ENCODE results near the gene EXOC4.

The EXOC4 gene

GRCh38 chr7:133869556-133869955, 616.7 kb downstream of the EXOC4 start:
- TF ChIP-seq CTCF (IDR thresholded peaks at IDR 0.05; ENCODE audit: insufficient read depth, low read depth, low read length, missing control alignments) = no peak
- no peak for DNase-seq (ENCODE audit: low read depth)
- no peak overlapping the region for H3K4me3 ChIP-seq (ENCODE audit: low read length)

DNA sequence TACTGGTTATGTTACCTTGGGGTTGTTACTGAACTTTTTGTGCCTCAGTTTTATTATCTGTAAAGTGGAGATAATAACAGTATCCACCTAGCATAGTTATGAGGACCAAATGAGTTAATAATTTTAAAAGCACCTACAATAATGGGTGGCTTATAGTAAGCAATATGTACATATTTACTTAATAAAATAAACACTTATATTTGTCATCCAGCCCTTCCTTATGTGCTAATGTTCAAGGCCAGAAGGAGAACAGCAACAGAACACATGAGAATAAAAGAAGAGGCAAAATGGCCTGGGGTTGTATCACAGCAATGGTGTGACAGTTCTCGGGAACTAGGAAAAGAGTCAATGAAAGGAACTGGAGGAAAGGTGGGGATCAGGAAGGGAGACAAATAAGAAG, 618.9 kb downstream of the EXOC4 start:
- TF ChIP-seq CTCF (IDR thresholded peaks at IDR 0.05; ENCODE audit: insufficient read depth, low read depth, low read length, missing control alignments) = no peak
- no peak overlapping the region for H3K4me3 ChIP-seq (ENCODE audit: low read length)
- DNase-seq (ENCODE audit: low read depth) = no peak

GRCh38 chr7:133873187-133873586, 620.3 kb downstream of the EXOC4 start:
- no peak for TF ChIP-seq CTCF (IDR thresholded peaks at IDR 0.05; ENCODE audit: insufficient read depth, low read depth, low read length, missing control alignments)
- no peak overlapping the region for H3K4me3 ChIP-seq (ENCODE audit: low read length)
- DNase-seq (ENCODE audit: low read depth) = no peak

DNA sequence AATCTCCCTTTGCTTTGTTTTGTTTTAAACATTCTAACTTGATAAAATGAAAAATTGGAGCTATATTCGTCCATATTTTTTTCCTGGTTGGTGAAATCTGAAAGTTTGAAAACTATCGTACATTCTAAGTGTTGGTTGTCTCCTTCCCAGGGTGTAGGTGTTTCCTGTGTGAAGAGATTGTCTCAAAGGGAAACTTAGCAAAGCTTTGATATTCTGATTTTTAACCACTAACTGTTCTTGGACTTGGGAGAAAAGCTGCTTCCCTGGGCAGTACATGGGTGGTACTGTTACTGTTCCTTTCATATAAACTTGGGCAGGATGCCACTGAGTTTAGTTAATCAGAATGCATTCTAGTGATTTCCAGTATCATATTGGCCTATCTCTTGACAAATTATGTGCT, 620.8 kb downstream of the EXOC4 start:
- TF ChIP-seq CTCF (IDR thresholded peaks at IDR 0.05; ENCODE audit: insufficient read depth, low read depth, low read length, missing control alignments) = no peak
- H3K4me3 ChIP-seq (ENCODE audit: low read length) = no peak overlapping the region
- no peak for DNase-seq (ENCODE audit: low read depth)

DNA sequence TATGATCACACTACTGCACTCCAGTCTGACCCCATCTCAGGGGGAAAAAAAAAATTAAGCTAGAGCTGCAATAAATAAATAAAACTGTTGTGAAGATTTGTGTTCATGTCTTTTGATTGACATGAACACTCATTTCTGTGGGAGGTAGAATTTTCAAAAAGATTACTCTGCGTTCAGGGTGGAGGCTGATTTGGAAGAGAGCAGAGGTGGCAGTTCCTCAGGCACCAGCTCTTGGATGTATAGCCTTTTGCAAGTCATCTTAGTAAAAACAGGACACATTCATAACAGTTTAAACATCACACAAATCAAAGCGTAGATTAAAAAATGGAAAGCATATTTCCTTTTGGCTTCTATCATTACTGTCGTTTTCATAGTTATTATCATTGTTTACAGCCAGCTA, 630.7 kb downstream of the EXOC4 start:
- H3K4me3 ChIP-seq (ENCODE audit: low read length) = no peak overlapping the region
- TF ChIP-seq CTCF (IDR thresholded peaks at IDR 0.05; ENCODE audit: insufficient read depth, low read depth, low read length, missing control alignments) = no peak
- DNase-seq (ENCODE audit: low read depth) = no peak

GRCh38 chr7:133885213-133885612, 632.3 kb downstream of the EXOC4 start:
- H3K4me3 ChIP-seq (ENCODE audit: low read length) = no peak overlapping the region
- no peak for DNase-seq (ENCODE audit: low read depth)
- no peak for TF ChIP-seq CTCF (IDR thresholded peaks at IDR 0.05; ENCODE audit: insufficient read depth, low read depth, low read length, missing control alignments)

- DNase-seq (ENCODE audit: low read depth) = no peak
Observed at GRCh38 chr7:133886086-133886485, 633.2 kb downstream of the EXOC4 start.

More at GRCh38 chr7:133886086-133886485, 633.2 kb downstream of the EXOC4 start:
- TF ChIP-seq CTCF (IDR thresholded peaks at IDR 0.05; ENCODE audit: insufficient read depth, low read depth, low read length, missing control alignments) = no peak
- H3K4me3 ChIP-seq (ENCODE audit: low read length) = no peak overlapping the region
